NCI-H226 (cell line): Measurements from ENCODE around the gene SULT4A1.

ENCODE experiments used
- DNase-seq: peaks from one replicate; pipeline ENCODE4 v3.0.0-alpha.2; 2015

The SULT4A1 gene

DNA sequence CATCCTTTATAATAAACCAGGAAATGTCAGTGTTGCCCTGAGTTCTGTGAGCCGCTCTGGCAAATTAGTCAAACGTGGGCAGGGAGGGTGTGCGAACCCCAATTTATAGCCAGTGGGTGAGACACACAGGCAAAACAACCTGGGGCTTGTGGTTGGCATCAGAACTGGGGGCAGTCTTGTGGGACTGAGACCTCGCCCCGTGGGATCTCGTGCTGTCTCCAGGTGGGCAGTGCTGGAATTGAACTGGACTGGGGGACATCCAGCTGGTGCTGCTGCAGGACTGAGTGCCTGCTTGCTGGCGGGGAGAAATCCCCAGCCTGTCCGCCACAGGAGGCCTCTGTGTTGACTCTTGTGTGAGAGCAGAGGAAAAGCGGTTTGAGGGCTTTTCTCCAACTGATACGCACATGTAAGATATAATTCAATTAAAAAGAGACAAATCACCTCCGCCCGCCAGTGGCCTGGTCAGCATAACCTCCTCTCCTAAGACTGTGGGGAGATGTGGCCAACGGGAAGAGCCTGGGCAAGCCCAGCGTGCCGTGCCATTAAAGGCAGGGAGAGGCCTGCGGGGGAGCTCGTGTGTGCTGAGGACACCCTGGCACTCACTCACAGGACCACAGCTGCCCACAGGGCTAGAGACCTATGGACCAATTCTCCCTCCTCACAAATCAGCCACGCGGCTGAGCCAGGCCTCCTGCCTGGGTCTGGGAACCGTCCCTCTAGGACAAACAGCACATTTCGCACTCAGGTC, 18.4 kb downstream of the SULT4A1 start:
- DNase-seq, result no peak

- no peak for DNase-seq
Measured at GRCh38 chr22:43841742-43842141, 20.6 kb downstream of the SULT4A1 start.

DNA sequence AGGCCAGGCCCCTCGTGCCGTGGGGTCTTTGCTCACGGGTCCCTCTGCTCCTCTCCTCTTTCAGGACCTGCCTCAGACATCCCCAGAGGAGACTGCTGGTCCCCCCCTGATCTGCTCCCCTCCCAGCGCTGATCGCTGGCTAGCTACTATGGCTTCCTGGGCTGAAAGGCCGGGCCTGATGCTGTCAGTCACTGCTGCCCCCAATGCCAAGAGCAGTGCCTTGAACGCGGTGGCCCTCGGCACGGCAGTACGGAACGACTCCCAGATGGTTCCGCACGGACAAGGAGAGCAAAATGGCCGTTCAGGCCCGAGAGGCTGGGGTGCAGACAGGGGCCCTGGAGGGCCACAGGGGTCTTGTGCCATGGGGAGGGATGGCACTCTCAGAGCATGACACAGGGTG, 21.5 kb downstream of the SULT4A1 start:
- DNase-seq, result no peak

DNA sequence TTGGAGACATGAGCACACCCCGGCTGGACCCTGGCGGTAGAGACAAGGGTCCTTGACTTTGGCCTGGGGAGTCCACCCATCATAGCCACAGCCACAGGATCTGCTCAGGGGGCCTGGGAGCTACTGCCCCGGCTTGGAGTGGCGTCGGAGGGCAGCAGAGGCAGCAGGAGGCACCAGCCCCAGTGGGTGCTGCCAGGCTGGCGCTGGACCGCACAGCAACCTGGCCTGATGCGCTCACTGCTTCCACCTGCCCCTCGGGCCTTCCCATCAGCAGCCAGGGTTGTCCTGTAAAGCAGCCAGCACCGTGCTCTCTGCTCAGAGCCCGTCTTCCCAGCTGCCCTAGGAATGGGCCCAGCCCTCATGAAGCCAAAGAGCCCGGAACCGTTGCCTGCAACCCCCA, 21.9 kb downstream of the SULT4A1 start:
- no peak for DNase-seq

- DNase-seq, result no peak
Measured at GRCh38 chr22:43839781-43840180, 22.5 kb downstream of the SULT4A1 start.

DNA sequence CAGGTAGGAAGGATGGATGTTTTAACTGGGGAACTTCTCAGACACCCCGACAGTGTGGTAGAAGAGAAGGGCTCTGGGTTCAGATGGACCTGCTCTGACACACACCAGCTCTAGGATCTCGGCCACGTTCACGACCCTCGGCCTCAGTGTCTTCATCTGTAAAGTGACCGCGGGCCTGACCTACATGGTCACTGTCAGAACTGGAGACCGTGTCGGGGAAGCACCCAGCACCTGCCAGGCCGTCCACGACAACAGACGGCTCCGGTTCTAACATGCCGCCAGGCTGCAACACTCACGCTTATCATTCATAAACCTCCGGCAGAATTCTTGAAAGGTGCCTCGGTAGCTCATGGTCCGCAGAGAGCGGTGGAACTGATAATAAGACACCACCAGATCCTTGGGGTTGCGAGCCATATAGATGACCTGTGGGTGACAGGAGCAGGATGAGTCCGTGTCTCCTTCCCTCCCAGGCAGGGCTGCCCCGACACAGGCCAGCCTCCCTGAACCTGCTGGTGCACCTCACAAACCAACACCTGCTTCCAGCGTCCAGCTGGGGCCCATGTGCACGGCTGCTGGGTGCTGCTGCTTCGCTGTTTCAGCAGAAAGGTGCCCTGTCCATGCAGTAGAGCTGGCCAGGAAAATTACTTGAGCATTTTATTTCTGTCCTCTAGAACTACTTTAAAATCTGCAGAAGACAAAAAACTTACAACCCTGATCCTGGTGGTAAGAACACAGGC, 23.6 kb downstream of the SULT4A1 start:
- DNase-seq, result no peak

GRCh38 chr22:43838161-43838560, 24.2 kb downstream of the SULT4A1 start:
- DNase-seq, result no peak

GRCh38 chr22:43837666-43838065, 24.6 kb downstream of the SULT4A1 start:
- no peak for DNase-seq

- no peak for DNase-seq
Measured at GRCh38 chr22:43835736-43836135, 26.6 kb downstream of the SULT4A1 start.

GRCh38 chr22:43835166-43835565, 27.1 kb downstream of the SULT4A1 start:
- no peak for DNase-seq

DNA sequence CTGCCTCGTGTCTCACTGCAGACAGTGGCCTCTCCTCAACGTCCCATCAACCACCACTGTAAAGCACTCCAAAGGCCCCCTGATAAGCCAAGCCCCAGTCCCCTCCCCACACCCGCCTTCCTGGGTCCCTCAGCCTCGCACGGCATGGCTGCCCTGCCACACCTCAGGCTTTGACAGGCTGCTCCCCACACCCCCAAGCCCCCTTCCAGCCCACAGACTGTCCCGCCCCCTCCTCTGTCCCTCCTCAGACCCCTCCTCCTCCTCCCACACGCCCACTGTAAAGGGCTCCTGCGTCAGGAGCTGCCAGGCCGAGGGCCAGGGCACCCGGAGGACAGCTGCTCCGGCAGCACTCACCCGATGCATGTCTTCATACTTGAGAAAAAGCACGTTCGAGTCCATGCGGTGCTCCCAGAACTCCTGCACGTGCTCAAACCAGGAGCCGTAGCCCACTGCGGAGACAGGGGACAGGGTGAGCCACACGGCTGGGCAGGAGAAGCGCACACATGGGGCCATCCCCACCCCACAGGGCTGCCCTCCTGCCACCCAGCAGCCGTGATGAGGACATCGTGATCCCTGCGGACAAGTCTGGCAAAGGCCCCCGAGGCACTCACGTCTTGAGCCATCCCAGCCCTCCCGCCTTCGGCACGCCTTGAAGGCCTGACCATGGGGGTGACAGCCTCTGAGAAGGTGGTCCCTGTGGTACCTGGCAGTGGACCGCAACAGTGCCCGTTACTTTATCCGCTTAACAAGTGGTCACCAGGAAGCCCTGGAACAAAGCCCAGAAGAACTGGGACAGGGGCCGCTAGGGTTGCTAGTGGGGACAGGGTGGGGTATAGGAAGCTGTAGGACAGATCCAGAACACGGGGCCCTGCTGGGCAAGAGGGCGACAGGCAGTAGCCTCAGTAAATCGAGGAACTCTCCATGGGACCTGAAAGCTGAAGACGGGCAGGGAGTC, 28.8 kb downstream of the SULT4A1 start:
- DNase-seq, result no peak

GRCh38 chr22:43832393-43833265, 29.7 kb downstream of the SULT4A1 start:
- no peak for DNase-seq

DNA sequence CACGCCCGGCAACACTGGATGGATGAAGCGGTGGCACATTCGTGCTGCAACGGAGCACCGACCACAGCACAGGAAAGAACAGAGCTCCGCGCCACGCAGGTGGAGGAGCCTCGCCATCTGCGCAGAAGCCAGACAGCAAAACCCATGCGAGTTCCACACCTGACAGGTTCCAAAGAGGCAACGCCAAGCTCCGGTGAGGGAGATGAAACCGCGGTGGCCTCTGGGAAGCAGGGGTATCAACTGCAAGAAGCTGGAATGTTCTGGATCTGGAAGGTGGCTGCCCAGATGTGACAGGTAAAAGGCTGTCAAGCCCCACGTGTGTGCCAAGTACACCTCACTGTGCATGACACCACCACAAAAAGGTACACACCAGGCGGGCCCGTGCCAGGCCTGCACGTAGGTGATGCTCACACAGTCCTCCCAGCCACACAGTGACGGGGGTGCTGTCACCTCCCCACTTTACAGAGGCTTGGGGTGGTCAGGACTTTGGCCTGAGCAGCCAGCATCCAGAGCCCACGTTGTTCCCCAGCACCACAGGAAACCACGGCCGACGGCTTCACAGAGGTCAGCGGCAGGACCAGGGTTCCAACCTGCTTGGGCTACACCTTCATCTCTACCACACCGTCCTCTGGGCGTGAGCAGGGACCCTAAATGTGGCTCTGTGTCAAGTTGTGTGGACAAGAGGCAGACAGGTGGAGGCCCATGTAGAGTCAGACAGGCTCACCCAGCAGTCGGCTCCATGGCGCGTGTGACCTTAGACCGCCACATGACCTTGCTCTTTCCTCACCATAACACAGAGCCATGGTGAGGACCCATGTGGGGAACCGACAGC, 30.5 kb downstream of the SULT4A1 start:
- DNase-seq, result no peak

DNA sequence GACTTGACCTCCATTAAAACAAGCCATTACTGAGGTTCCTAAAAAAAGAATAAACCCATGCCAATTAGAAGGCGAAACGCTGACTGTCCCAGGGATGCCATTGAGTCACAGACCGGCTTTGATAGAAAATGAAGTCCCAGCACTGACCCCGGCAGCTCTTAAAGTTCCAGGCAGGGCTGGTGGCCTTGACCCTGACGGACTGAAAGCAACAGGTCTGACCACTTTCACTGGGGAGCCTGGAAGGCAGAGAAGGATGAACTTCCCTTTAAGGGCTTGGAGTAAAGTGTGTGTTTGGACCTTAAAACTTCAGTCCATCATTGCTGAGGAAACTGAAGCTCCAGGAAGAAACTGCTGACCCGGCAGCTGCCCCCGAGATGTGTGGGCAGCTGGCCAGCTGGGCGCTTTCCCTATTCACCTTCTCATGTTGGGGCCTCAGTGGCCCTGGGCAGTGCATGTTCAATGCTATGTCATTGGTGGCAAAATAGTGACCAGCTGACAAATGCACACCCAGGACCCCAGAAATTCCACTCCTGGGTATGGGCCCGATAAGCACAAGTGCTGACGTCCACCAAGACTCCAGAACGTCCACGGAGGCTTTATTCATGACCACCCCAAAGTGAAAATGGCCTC, 31.3 kb downstream of the SULT4A1 start:
- no peak for DNase-seq

- DNase-seq, result no peak
Measured at GRCh38 chr22:43829904-43830851, 32.1 kb downstream of the SULT4A1 start.

GRCh38 chr22:43828998-43829782, 33.1 kb downstream of the SULT4A1 start:
- DNase-seq, result no peak

DNA sequence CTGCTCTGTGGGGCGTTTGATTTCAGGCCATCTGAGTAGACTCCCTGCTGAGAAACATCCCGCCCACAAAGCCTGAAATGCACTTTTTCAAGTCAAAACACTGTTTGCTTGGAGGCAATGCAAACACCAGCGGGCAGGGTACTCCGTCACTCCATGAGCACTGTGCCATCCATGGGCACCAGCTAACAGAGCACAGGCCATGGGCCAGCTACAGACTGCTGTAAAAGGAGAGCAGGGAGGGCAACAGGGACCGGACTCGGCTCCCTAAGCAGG, 33.7 kb downstream of the SULT4A1 start:
- DNase-seq, result no peak

GRCh38 chr22:43827926-43828724, 34.2 kb downstream of the SULT4A1 start:
- no peak for DNase-seq
